Hepatocyte (in vitro differentiated cells): Measurements from ENCODE around the gene ADAM12. TPM values are rescaled to one million over a fixed set of nuclear protein-coding genes. Genes with fewer than 3 reads are reported as not detected.

Source experiments
- DNase-seq: peaks from one replicate; pipeline ENCODE4 v3.0.0-alpha.2; 2016; ENCODE audit warnings: low spot score
- H2AFZ ChIP-seq: fragments of 200-600 bp; sonication (generic); 2 replicates; pipeline ENCODE4 v1.6.0; 2016; ENCODE audit warnings: antibody characterized with exemption, mild to moderate bottlenecking
- H3K27ac ChIP-seq: fragments of 200-600 bp; sonication (generic); 2 replicates; pipeline ENCODE4 v1.5.1; 2016; ENCODE audit warnings: mild to moderate bottlenecking
- H3K27me3 ChIP-seq: fragments of 200-600 bp; sonication (generic); 2 replicates; pipeline ENCODE4 v1.6.1; 2016
- H3K36me3 ChIP-seq: fragments of 200-600 bp; sonication (generic); replicated peaks from 2 replicates; pipeline ENCODE4 v1.5.1; 2016; ENCODE audit warnings: low read depth; ENCODE audit not compliant: insufficient read depth
- H3K4me1 ChIP-seq: fragments of 200-600 bp; sonication (generic); 2 replicates; pipeline ENCODE4 v1.5.1; 2016; ENCODE audit warnings: mild to moderate bottlenecking, moderate library complexity; ENCODE audit not compliant: insufficient read depth
- H3K4me2 ChIP-seq: fragments of 200-600 bp; sonication (generic); 2 replicates; pipeline ENCODE4 v1.6.0; 2016
- H3K4me3 ChIP-seq: fragments of 200-600 bp; sonication (generic); 2 replicates; pipeline ENCODE4 v1.5.1; 2016; ENCODE audit warnings: mild to moderate bottlenecking
- H3K79me2 ChIP-seq: fragments of 200-600 bp; sonication (generic); 2 replicates; pipeline ENCODE4 v1.6.0; 2017; ENCODE audit warnings: mild to moderate bottlenecking
- H3K9me2 ChIP-seq: fragments of 200-600 bp; sonication (generic); replicated peaks from 2 replicates; pipeline ENCODE4 v1.6.0; 2017; ENCODE audit warnings: mild to moderate bottlenecking; ENCODE audit not compliant: insufficient read depth
- H3K9me3 ChIP-seq: fragments of 200-600 bp; sonication (generic); 2 replicates; pipeline ENCODE4 v1.5.1; 2016; ENCODE audit warnings: low read depth, mild to moderate bottlenecking
- H4K20me1 ChIP-seq: fragments of 200-600 bp; sonication (generic); 2 replicates; pipeline ENCODE4 v1.6.0; 2016; ENCODE audit warnings: mild to moderate bottlenecking; ENCODE audit not compliant: insufficient read depth, poor library complexity, severe bottlenecking
- CTCF ChIP-seq: fragments of 200-600 bp; sonication (generic); IDR thresholded peaks from 2 replicates; pipeline ENCODE4 v1.5.1; 2016; ENCODE audit warnings: antibody characterized with exemption, mild to moderate bottlenecking; ENCODE audit not compliant: poor library complexity
- EZH2 ChIP-seq: fragments of 200-600 bp; sonication (generic); IDR thresholded peaks from 2 replicates; pipeline ENCODE4 v1.6.1; 2016; ENCODE audit warnings: antibody characterized with exemption, mild to moderate bottlenecking, borderline replicate concordance
- EZH2phosphoT487 ChIP-seq: fragments of 200-600 bp; sonication (generic); IDR thresholded peaks from one replicate; pipeline ENCODE4 v1.6.1; 2018; ENCODE audit warnings: antibody characterized with exemption, mild to moderate bottlenecking, low read depth, moderate library complexity; ENCODE audit not compliant: unreplicated experiment, severe bottlenecking
- WGBS: methylation state at CpG from one replicate; pipeline ENCODE4 v1.1.6; 2016; ENCODE audit warnings: low lambda C conversion rate; ENCODE audit errors: missing lambda C conversion rate; 5-methylcytosine and 5-hydroxymethylcytosine counted together
- polyA plus RNA-seq: library from polyadenylated mRNA; unstranded; fragments of >200 nt; fragmentation: Nextera tagmentation; extraction: Ambion mirVana; gene quantifications from 2 replicates; pipeline ENCODE4 v1.2.1, GENCODE V29; 2016
- total RNA-seq: library from RNA; depleted of rRNA; stranded (reverse); fragments of >200 nt; gene quantifications from 2 replicates; pipeline ENCODE4 v1.2.3, GENCODE V29; 2014

The ADAM12 gene
- total and polyA plus RNA-seq, 2 experiments from 2014 or later = 4.9 to 11.3 TPM

DNA sequence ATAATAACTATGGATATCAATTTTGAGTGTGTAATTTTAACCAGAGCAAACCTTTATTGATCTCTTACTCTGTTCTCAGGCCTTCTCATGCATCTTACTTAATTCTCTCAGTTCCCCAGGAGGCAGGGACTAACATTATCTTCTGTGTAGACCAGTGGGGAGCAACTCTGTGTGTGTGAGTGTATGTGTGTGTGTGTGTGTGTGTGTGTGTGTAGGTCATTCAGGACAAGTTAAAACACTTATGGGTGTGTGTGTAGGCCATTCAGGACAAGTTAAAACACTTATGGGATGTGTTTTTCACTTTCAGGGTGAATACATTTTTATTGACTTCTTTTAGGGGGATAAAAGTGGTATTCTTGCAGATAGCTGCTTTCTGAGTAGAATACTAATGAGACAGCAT is 145.0 kb downstream of the ADAM12 start:
- Histone ChIP-seq H3K9me2 (no peaks in the 10 kb centered on the region), H3K27ac (peak overlapping the region; percentile 78), H3K4me2 (no peak overlapping the region), H3K4me1 (peaks cover 27% of the 10 kb centered on the region), H3K4me3 (no peak overlapping the region), H3K79me2 (no peaks in the 10 kb centered on the region), H4K20me1 (no peaks in the 10 kb centered on the region), H3K27me3 (no peaks in the 10 kb centered on the region), H2AFZ (no peak overlapping the region), H3K9me3 (no peaks in the 10 kb centered on the region), H3K36me3 (no peaks in the 10 kb centered on the region)
- TF ChIP-seq EZH2phosphoT487 = no peak
- TF ChIP-seq EZH2 = no peak
- TF ChIP-seq CTCF = no peak
- no peak for DNase-seq

DNA sequence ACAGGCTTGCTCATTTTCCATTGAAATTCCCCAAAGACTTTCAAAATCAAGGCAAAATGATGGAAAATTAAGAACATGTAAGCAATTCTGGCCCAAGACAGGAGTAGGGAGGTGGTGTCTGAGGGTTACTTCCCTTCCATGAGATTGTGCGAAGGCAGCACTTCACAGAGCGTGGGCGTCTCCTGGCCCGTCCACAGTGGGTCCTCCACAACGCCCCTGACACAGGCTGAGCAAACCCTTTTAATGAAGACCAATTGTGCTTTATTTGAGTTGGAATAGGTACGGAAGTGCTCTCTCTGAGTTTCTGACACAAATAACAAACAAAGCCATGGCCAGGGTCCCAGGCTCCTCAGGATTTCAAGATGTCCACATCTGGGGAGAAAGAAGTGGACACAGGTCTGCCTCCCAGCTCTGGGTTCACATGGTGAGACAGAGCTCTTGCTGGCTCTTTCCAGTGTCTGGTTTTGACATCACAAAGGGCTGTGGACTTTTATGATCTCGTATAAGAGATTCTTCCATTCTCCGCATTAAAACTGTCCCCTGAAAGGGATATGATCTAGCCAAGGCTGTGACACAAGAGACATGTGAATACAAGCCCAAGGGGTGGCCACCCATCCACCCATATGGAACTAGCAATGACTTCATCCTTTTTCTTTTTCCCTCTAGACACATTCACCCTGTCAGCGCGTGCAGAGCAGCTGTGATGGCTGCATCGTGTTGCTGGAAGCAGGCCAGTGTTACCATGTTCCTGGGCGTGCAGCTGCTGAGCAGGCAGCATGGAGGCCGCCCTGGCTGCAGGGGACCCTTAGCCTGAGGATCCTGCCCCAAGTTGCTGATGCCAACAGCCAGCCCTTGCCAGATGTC is 145.6 kb downstream of the ADAM12 start:
- TF ChIP-seq CTCF = no peak
- TF ChIP-seq EZH2phosphoT487 = no peak
- TF ChIP-seq EZH2 = no peak
- Histone ChIP-seq H3K9me2 (no peaks in the 10 kb centered on the region), H3K36me3 (no peaks in the 10 kb centered on the region), H4K20me1 (no peaks in the 10 kb centered on the region), H3K4me1 (peaks cover 22% of the 10 kb centered on the region), H2AFZ (peak overlapping the region; percentile 7), H3K79me2 (no peaks in the 10 kb centered on the region), H3K4me3 (no peak overlapping the region), H3K27me3 (no peaks in the 10 kb centered on the region), H3K9me3 (no peaks in the 10 kb centered on the region), H3K4me2 (peak overlapping the region; percentile 17), H3K27ac (peak overlapping the region; percentile 78)
- WGBS = 73% methylated on average over 13 of the region's 13 CpGs
- DNase-seq = peak; percentile 54

GRCh38 chr10:126240483-126240882 is 147.8 kb downstream of the ADAM12 start:
- Histone ChIP-seq H3K4me1 (peaks cover 22% of the 10 kb centered on the region), H3K27me3 (no peaks in the 10 kb centered on the region), H3K27ac (no peak overlapping the region), H3K36me3 (no peaks in the 10 kb centered on the region), H3K4me3 (no peak overlapping the region), H3K4me2 (no peak overlapping the region), H4K20me1 (no peaks in the 10 kb centered on the region), H3K9me2 (no peaks in the 10 kb centered on the region), H3K9me3 (no peaks in the 10 kb centered on the region), H2AFZ (no peak overlapping the region), H3K79me2 (no peaks in the 10 kb centered on the region)
- DNase-seq = peak; percentile 26
- TF ChIP-seq EZH2phosphoT487 (no peak), EZH2 (no peak), CTCF (no peak)
- 62% methylated on average over 8 of the region's 8 CpGs for WGBS
